HG03097 (cell line): ENCODE data around the gene ATP5F1E.

Experiments used
- ATAC-seq: cut with Tn5 transposase; IDR thresholded peaks from one replicate; pipeline ENCODE4 v1.9.1; 2021; ENCODE audit not compliant: unreplicated experiment, low FRiP score

ATP5F1E gene

DNA sequence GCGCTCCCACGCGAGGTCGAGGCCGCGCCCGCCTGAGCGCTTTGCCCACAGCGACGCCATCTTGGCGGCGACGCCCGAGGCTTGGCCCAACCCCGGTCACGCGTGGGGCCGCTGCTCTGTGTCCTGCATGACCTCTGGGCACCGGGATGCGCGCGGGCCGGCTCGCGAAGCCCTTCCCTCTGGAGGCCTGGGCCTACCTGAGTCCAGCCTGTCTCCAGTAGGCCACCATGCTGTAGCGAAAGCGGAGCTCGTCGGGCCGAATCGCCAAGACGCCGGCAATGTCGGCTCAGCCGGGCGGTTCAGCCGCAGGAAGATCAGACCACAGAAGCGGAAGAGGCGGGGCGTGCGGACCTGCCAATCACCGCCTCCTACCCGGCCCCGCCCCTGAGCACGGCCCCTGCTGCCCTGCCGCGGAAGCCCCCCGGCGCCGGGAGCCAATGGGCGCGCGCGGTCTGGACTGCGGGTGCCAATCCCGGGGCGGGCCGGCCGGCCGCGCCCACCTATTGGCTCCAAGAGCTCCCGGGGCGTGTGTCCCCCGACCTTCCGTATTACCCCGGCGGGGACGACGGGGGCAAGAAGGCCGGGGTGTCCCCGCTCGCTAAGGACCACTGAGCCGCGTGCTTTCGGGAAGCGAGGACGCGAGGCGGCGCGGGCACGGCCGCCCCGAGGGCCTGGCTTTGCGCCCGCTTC is at the start of gene ATP5F1E:
Gene ATP5F1E (minus strand): TSS at position 313 of the 690 bp plus-strand sequence. CDS start 84 bp downstream, at position 229.
- peak; percentile 93 for ATAC-seq

DNA sequence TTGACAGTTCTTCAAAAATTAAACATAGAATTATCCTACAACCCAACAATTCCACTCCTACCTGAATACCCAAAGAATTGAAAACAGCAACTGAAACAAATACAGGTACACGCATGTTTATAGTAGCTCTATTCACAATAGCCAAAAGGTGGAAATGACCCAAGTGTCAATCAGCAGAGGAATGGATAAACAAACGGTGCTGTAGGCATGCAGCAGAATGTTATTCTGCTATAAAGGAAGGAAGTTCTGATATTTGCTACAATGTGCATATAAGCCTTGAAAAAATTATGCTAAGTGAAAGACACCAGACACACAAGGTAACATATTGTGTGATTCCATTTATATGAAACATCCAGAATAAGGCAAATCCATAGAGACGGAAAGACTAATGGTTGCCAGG is 48.9 kb upstream of the ATP5F1E start:
- ATAC-seq = no peak

DNA sequence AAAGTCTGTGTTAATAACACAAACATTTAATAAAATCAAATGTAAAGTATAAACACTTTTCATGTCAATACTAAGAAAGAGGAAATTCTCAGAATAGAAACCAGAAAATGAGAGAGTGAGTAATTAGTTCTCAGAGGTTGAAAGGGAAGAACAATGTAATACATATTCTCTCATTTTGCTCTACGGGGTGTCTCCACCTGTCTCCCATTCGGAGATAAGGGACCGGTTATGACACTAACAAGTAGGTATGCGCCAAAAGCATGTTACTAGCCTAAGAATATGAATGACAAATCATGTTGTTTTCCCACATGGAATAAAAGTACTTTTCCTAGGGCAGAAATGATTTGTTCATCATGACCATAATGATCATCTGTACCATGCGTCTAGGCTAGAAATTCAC is 46.1 kb upstream of the ATP5F1E start:
- ATAC-seq = no peak

DNA sequence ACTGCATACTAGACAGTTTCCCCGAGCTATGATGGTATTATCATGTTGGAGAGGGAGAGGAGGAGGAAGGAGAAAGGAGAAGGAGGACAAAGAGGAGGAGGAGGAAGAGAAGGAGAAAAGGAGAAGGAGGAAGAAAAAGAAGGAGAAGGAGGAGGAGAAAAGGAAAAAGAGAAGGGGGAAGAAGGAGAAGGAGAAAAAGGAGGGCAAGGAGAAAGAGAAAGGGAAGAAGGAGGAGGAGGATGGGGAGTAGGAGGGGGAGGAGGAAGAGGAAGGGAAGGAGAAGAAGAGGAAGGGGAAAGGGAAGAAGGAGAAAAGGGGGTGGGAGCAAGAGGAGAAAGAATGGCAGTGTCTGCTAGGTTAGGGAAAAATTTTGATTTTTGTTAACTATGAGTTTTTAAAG is 45.6 kb upstream of the ATP5F1E start:
- no peak for ATAC-seq

DNA sequence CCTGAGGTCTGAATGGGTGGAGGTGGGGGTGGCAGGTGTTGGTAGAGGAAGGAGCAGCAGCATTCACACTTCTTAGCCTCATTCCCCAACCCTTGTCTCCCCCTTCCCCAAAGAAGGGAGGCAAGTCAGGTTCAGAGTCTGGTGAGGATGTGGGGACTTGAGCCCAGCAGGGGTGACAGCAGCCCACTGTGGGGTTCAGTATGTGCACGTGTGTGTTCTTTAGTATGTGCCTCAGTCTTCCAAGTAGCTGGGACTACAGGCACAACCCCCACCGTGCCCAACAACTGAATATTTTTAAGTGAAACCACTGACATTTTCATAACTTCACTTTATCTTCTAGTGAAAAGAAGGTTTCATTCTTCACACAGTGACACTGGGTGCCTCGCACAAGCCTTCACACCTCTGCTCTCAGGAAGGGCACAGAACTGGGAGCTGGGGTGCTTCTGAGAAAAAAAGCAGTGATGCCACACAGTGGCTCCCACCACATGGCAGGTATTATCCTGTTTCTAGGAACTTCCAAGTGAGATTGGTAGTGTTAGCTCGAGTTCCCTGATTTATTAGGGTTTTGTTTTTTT is 43.9 kb upstream of the ATP5F1E start:
- ATAC-seq = no peak

DNA sequence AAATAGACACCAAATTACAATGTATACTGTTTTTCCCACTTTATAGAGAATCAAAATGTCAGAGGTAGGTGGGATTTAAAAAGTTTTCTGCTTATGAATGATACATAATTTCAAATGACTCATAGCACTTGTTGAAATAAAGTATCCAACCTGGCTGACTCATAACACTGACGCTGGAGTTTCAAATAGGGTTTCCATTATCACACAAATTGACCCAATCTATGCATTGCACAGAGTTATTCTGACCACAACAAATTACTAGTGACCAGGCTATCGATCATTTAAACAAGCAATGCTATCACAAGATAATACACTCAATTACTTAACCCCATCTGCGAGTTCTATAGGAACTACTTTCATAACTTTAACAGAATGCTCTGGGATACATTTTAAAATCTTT is 42.3 kb upstream of the ATP5F1E start:
- no peak for ATAC-seq

DNA sequence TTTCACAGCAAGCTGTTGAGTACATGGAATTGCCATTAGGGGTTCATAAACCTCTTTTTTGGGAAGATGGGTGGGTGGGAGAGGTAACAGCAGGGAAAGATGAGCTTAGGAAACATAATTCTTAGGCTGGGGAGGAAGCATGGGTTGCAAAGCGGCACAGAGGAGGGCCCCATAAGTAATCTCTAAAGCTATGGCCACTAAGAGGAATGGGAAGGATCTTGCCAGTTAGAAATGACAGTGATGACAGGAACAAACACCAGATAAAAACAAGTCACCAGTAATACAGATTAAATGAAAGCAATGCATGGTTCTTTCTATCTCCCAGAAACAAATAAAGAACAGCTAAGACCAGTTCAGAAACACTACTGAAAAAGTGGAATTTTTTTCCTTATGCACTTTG is 41.4 kb upstream of the ATP5F1E start:
- ATAC-seq = no peak

DNA sequence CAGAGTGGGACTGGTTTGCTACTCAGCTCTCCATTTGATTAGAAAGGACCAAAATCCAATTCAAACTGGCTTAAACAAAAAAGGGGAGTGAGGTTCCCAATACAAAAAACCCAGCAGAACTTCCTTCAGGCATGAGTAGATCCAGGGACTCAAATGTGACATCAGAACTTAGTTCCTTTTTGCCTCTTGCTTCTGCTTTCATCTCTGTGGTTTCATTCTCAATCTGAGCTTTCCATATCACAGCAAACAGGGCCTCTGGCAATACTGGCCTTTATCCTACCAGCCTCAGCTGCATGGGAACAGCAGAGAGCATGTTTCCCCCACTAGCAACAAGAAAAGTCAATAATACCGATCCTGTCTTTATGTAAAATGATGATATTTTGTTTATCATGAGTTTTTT is 39.1 kb upstream of the ATP5F1E start:
- ATAC-seq = no peak

DNA sequence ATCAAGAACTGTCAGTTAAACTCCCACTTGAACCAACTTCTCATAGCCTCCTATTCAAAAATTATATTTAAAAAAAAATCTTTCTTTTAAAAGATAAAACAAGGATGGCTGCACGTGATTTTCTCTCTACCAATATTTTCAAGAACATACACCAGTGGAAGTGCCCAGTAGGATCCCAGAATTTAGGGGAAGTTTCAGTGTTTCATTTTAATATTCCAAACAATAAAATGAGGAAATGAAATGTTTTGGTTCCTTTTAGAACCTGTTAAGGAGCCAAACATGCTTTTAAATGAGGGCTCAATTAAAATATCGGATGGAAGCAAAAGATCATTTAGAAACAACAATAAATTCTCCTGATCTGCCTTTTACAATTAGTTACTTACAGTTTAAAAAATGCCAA is 36.9 kb upstream of the ATP5F1E start:
- ATAC-seq = no peak

DNA sequence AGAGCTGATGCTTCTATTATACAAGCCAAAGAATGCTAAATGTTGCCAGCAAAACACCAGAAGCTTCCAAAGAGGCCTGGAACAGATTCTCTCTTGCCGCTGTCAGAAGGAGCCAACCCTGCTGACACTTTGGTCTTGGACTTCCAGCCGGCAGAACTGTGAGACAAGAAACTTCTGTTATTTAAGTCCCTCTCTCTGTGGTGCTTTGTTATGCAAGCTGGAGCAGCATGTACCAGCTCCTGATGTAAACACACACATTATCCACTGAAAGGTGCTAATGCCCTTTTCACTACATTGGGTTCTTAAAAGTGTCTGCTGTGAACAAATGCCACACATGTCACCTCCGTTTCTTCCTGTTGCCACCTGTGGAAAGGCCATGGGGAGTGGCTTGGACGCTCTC is 36.4 kb upstream of the ATP5F1E start:
- no peak for ATAC-seq

DNA sequence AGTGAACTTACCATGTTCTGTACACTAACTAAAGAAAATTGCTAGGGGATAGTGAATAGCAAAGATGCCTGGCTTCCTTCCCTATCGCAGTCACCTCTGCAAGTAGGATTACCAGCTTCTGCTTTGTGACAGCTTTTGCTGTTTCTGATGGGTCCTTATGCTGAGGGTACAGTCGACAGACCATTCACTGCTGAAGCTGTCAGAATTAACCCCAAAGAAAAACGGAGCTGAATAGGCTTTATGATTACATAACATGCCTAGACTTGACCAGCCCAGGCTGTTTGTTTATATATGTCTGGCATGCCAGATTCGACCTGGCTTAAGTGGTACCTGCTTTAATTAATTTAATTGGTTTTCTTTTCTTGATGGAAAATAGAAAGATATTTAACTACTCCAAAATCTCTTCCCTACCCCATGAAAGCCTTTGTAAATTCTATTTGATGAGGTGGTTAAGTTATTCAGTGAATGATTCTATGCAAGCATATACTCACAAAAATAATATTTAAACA is 32.1 kb upstream of the ATP5F1E start:
- no peak for ATAC-seq

DNA sequence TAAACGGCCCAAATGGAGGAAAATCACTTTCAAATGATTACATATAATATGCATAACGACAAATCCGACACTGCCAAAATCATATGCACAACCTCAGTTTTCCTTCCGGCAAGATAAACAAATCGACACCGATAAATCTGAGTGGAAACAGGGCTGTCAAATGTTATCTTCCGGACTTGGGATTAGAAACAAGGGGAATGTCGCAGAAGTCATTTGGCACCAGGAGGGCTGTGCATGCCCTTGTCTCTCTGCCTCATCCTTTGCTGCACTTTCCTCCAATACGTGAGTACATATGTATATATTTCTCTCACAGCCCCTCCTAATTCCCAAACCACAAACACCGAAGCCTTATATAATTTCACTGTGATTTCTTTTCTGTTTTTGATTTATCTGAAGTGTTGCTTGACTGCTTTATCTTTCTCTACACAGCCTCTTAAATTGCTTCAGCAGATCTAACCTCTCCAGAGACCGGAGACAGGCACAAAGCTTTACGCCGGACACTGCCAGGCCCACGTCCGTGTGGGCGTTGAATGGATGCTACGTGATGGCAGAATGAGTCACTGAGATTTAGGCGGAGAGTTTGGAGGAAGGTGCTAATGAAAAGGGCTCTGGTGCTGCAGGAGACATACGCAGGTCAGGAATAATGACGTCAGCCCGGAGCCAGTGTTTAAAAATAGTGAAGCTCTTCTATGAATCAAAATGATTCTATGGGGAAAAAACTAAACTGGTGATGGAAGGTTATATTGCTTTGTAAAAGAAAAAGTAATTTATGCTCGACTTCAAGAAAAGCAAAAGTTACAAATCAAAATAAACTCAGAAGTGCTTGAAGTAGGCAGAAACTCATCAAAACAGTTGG is 31.5 kb upstream of the ATP5F1E start:
- ATAC-seq = no peak

DNA sequence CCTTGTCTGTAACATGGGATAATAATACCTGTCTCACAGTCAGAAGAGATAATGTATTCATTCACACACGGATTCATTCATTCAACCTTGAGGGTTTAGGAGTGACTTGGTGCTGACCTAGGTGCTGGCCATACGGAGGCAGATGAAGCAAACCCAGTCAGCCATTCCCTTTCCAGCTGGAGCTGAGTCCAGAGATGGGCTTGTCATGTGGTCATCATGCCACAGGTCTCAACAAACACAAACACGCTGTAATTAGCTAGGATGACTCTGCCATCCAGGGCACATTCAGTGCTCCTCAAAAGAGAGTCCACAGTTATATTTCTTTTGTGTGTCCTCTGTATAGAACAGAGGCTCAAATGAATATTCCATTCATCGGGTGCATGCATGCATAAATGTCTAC is 29.9 kb upstream of the ATP5F1E start:
- ATAC-seq = no peak

DNA sequence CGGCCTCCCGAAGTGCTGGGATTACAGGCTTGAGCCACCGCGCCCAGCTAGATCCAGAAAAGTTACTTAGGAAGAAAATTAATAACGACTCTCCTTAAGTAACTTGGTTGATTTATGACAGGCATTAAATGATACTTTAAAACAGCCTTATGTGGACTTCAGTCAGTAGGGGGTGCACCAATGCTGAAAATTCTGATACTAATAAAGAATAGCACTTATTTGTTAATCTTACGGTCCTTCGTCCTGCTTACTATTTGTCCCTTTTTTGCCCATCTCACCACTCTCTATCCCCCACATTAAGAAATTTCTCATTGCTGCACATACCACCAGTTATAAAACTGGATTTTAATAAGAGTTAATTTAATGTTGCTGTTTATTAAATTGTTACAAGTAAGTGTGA is 23.2 kb upstream of the ATP5F1E start:
- ATAC-seq = no peak

DNA sequence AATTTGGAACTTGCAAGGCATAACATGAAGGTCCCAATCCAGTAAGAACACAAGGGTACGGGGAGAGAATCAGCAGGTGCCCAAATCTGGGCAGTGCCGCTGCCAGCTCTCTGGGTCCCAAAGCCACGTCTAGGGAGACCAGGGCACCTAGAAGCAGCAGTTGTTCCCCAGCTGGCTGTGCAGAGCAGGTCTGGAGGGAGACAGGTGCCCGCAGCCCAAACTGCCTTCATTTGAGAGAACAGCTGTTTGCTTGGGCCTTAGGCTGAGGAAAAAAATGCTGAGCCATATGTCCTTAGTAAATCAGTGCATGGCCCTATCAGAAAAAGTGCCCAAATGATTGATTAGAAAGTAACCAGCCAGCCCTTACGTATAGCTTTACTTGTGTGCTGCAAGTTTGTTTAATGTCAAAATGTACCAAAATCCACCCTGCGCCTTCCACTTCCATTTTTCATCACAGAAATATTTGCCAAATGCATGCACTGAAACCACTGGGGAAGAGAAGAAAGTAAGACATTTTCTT is 19.6 kb upstream of the ATP5F1E start:
- no peak for ATAC-seq

DNA sequence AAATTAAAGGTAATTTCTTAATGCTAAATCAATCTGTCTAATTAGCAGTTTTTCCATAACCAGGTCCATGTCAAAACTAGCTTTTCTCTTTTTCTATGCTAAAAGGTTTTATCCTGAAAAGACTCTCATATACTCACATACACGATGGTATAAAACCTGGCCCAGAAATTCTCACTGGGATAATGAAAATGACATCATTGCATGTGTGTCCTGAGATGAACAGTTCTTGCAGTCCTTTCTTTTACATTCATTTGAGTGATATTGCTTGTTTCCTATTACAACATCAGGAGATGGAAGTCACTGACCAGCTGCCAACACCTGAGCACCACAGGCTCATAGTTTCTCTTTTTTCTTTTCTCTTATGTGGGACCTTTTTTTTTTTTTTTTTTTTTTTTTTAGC is 18.3 kb upstream of the ATP5F1E start:
- no peak for ATAC-seq

DNA sequence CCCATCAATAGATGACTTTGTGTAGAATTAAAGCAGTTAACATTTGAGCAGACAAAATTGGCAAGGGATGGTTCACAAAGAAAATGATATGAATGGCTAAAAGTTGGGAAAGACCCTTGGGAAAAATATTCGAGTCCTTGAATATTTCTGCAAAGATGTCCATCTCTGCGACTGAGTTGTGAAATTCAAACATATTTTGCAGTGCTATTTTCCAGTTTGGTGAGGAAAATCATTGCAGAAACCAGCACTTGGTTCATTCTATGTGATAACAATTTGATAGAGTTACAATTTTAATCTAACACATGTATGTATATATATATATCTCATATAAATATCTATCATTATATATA is 16.5 kb upstream of the ATP5F1E start:
- ATAC-seq = no peak

DNA sequence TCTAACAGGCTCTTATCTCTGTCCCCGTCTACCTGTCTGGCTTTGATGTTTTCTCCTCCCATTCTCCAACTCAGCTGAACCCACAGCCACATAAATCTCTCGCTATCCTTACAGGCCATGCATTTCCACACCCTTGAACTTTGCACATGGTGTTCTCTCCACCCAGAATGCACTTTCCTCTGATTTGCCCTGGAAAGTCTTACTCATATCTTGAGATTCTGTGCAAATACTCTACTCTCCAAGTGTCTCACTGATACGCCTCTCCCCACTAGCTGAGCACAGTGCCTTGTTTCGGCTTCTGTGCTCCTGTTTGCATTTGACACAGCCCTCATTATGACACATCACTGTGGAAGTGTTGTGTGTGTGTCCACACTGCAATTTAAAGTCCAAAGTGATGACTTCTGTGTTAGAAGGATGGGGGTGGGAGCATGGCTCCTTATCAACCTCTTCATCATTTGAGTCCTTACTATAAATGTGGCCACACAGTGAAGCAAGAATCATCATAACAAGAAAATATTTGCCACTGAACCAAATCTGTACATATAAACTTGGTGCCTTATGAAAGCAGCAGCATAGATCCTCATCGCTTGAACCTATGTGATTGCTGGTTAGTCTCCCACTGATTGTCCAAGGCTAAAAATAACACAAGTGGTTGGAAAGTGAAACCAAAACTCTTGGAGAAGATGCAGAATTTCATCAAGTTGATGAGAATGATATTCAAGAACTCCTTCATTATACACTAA is 16.0 kb upstream of the ATP5F1E start:
- no peak for ATAC-seq

DNA sequence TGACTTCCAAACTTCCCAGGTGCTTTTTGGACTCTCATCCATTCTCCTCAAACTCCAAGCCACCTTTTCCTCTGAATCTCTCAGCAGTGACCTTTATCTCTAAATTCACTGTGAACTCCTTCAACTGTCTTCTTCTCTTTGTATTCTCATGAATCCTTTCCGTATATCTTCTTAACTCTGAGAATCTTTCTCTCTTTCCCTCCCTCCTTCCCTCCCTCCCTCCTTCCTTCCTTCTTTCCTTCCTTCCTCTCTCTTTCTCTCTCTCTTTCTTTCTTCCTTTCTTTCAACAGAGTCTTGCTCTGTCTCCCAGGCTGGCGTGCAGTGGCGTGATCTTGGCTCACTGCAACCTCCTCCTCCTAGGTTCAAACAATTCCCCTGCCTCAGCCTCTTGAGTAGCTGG is 14.7 kb upstream of the ATP5F1E start:
- no peak for ATAC-seq

DNA sequence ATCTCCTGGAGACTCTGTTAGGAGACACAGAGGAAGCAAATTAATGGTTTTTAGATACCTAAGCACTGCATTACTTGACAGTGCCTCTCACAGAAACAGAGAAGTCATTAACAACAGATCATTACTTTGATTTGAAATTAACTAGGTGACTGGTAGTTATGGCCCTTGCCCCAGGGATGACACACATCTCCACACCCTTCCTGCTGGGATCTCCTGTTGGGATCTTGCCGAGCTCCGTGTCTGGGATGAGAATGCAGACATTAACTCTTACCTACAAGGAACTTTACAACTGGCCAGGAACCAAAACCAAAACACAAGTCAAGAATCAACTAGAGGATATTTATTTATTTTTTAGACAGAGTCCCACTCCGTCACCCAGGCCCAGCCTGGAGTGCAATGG is 12.7 kb upstream of the ATP5F1E start:
- no peak for ATAC-seq

DNA sequence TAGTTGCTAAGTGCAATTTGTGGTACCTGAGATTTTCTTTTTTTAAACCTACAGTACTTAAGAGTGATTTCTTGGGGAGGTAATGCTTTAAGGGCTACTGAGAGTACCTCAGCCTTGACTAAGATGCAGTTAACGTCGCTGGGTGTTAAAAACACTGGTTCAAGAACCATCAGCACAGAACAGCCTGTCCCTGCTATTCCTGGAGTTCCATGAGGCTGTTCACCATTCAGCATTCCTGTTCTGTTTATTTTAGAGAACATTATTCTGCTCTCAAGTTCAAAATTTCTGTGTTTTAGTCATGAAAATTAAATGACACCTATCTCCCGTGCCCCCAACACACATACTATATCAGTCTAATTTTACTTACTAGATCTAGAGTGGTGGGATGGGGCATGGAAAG is 12.2 kb upstream of the ATP5F1E start:
- no peak for ATAC-seq
